CD4-positive, alpha-beta T cell (primary cell): Measurements from ENCODE around the gene ABCC3. TPM values are rescaled to one million over a fixed set of nuclear protein-coding genes. Genes with fewer than 3 reads are reported as not detected.

Experiments used
- ATAC-seq: fragments of 200-7000 bp; cut with Tn5 transposase; one replicate; pipeline ENCODE4 v1.10.0; 2022; ENCODE audit warnings: mild to moderate bottlenecking; ENCODE audit not compliant: poor library complexity
- CTCF ChIA-PET: fragments of 350-600 bp; sonication (Branson Sonifier 250); formaldehyde crosslinking; loops from one replicate; lab custom pipeline; 2021; ENCODE audit warnings: antibody characterized with exemption, inconsistent platforms; lab: Charles Lee
- POLR2A ChIA-PET: fragments of 350-600 bp; sonication (Branson Sonifier 250); formaldehyde crosslinking; loops from one replicate; lab custom pipeline; 2021; ENCODE audit warnings: antibody characterized with exemption, inconsistent platforms; lab: Charles Lee
- DNase-seq, 14 experiments: peaks; one replicate each; pipeline ENCODE4 v3.0.0-alpha.2; 2013 to 2020; ENCODE audit warnings: mixed read lengths in 2 of 14
- H3K27ac ChIP-seq, 2 donors: one replicate each; pipeline versions ENCODE4 v1.5.1 to v1.7.0; 2013; ENCODE audit warnings: low read length in 2 of 2, low read depth in 1 of 2, mild to moderate bottlenecking in 1 of 2
- H3K27me3 ChIP-seq, 2 experiments: 1 replicate in 1 of 2; 2 replicates in 1 of 2; pipeline versions ENCODE4 v1.6.1 to v1.7.0; 2013; ENCODE audit warnings: low read length in 2 of 2, control low read depth in 1 of 2, mild to moderate bottlenecking in 1 of 2, moderate library complexity in 1 of 2; ENCODE audit not compliant: insufficient read depth in 2 of 2, control insufficient read depth in 1 of 2
- H3K36me3 ChIP-seq: one replicate; pipeline ENCODE4 v1.6.1; 2013; ENCODE audit warnings: low read length, control low read depth; ENCODE audit not compliant: insufficient read depth
- H3K4me1 ChIP-seq: one replicate; pipeline ENCODE4 v1.6.1; 2013; ENCODE audit warnings: low read length, control low read depth; ENCODE audit not compliant: insufficient read depth
- H3K4me3 ChIP-seq: one replicate; pipeline ENCODE4 v1.5.1; 2013; ENCODE audit warnings: mild to moderate bottlenecking, low read length, moderate library complexity
- H3K9me3 ChIP-seq, 2 experiments: 1 replicate in 1 of 2; 2 replicates in 1 of 2; pipeline versions ENCODE4 v1.6.1 to v1.7.0; 2013; ENCODE audit warnings: low read length in 2 of 2, mild to moderate bottlenecking in 2 of 2, control low read depth in 1 of 2, moderate library complexity in 1 of 2; ENCODE audit not compliant: control insufficient read depth in 1 of 2, insufficient read depth in 1 of 2
- H3K27ac Mint-ChIP-seq: one replicate; pipeline ENCODE4 v1.8.0; 2020; ENCODE audit warnings: mixed read lengths
- H3K27me3 Mint-ChIP-seq: one replicate; pipeline ENCODE4 v1.8.0; 2021; ENCODE audit warnings: mixed read lengths
- H3K36me3 Mint-ChIP-seq: one replicate; pipeline ENCODE4 v1.8.0; 2021; ENCODE audit warnings: low read depth, mixed read lengths
- H3K4me1 Mint-ChIP-seq: one replicate; pipeline ENCODE4 v1.8.0; 2021; ENCODE audit warnings: low read depth, mixed read lengths
- H3K4me3 Mint-ChIP-seq: one replicate; pipeline ENCODE4 v1.8.0; 2020; ENCODE audit warnings: mild to moderate bottlenecking, mixed read lengths
- H3K9me3 Mint-ChIP-seq: one replicate; pipeline ENCODE4 v1.8.0; 2020; ENCODE audit warnings: mixed read lengths
- CTCF ChIP-seq: fragments of 200-600 bp; IDR thresholded peaks from one replicate; pipeline ENCODE4 v1.8.0; 2022; ENCODE audit warnings: antibody characterized with exemption, mild to moderate bottlenecking
- intact Hi-C, 2 experiments: fragments of 100-400 bp; cut with DNase I in 1 of 2; cut with micrococcal nuclease in 1 of 2; formaldehyde crosslinking; loops; one replicate each; pipeline versions ENCODE4 v1.15.1 to v1.9.0; 2023 to 2025; cut with DNase I, micrococcal nuclease
- total RNA-seq, 174 experiments: library from RNA in 2 of 174; stranded (reverse) in 2 of 174; gene quantifications; one replicate each; pipeline ENCODE4 v1.2.3 and lab custom pipeline; 2021 to 2026

ABCC3 gene
- total RNA-seq, 2 experiments from 2014 or later: 0.19 TPM; not detected in 1

- ChIA-PET POLR2A (no interaction called here), CTCF (no interaction called here)
- peaks cover 10% of the 10 kb centered on the region for H3K27me3 Mint-ChIP-seq
- no peak for TF ChIP-seq CTCF
- no peak for ATAC-seq
- no peaks in the 10 kb centered on the region for H3K9me3 Mint-ChIP-seq
- no peak overlapping the region for H3K4me3 Mint-ChIP-seq
- no peaks in the 10 kb centered on the region for H3K36me3 Mint-ChIP-seq
- H3K4me1 Mint-ChIP-seq: no peaks in the 10 kb centered on the region
- Histone ChIP-seq H3K36me3 (no peaks in the 10 kb centered on the region), H3K9me3 (no peaks in the 10 kb centered on the region), H3K27me3 (no peaks in the 10 kb centered on the region), H3K27ac (no peak overlapping the region), H3K4me3 (no peak overlapping the region), H3K4me1 (no peaks in the 10 kb centered on the region)
- intact Hi-C loops: no loop called here
- H3K27ac Mint-ChIP-seq: no peak overlapping the region
- DNase-seq: no peak
Measured at GRCh38 chr17:50585891-50586290, 48.8 kb upstream of the ABCC3 start.

- no peak for TF ChIP-seq CTCF
- H3K27ac ChIP-seq: no peak overlapping the region
- H3K9me3 ChIP-seq: no peaks in the 10 kb centered on the region
- peaks cover 10% of the 10 kb centered on the region for H3K27me3 Mint-ChIP-seq
- DNase-seq (no peak), ATAC-seq (no peak)
- ChIA-PET POLR2A (no interaction called here), CTCF (no interaction called here)
- no peaks in the 10 kb centered on the region for H3K9me3 Mint-ChIP-seq
- intact Hi-C loops: no loop called here
- H3K27me3 ChIP-seq: no peaks in the 10 kb centered on the region
- no peak overlapping the region for H3K4me3 Mint-ChIP-seq
- no peaks in the 10 kb centered on the region for H3K36me3 Mint-ChIP-seq
- no peak overlapping the region for H3K4me3 ChIP-seq
- no peaks in the 10 kb centered on the region for H3K4me1 Mint-ChIP-seq
- H3K27ac Mint-ChIP-seq: no peak overlapping the region
- H3K4me1 ChIP-seq: no peaks in the 10 kb centered on the region
- no peaks in the 10 kb centered on the region for H3K36me3 ChIP-seq
Measured at GRCh38 chr17:50586421-50587247, 48.0 kb upstream of the ABCC3 start.

- no peak overlapping the region for H3K27ac Mint-ChIP-seq
Measured at GRCh38 chr17:50587571-50587970, 47.1 kb upstream of the ABCC3 start.

More at GRCh38 chr17:50587571-50587970, 47.1 kb upstream of the ABCC3 start:
- ChIA-PET CTCF (no interaction called here), POLR2A (no interaction called here)
- DNase-seq (no peak), ATAC-seq (no peak)
- peaks cover 7% of the 10 kb centered on the region for H3K27me3 Mint-ChIP-seq
- no peak overlapping the region for H3K4me3 Mint-ChIP-seq
- Histone ChIP-seq H3K9me3 (no peaks in the 10 kb centered on the region), H3K27ac (no peak overlapping the region), H3K4me3 (no peak overlapping the region), H3K27me3 (no peaks in the 10 kb centered on the region), H3K36me3 (no peaks in the 10 kb centered on the region), H3K4me1 (no peaks in the 10 kb centered on the region)
- H3K9me3 Mint-ChIP-seq: no peaks in the 10 kb centered on the region
- no peaks in the 10 kb centered on the region for H3K4me1 Mint-ChIP-seq
- H3K36me3 Mint-ChIP-seq: no peaks in the 10 kb centered on the region
- intact Hi-C loops: no loop called here
- TF ChIP-seq CTCF: no peak
